Measurements from ENCODE around the gene SUSD6. TPM values are rescaled to one million over a fixed set of nuclear protein-coding genes. Genes with fewer than 3 reads are reported as not detected.

The SUSD6 gene
- polyA plus RNA-seq (ENCODE audit: insufficient read length) = 22.8 TPM
- long read RNA-seq, donor 1, full-length matches to known transcripts = 3 of 3 reads
- long read RNA-seq, donor 1, partial matches to known transcripts = 0 of 3 reads
- long read RNA-seq, donor 1, other reads (novel, unspliced or antisense) = 0 of 3 reads
- long read RNA-seq, donor 2, full-length matches to known transcripts = 3 of 3 reads
- long read RNA-seq, donor 2, partial matches to known transcripts = 0 of 3 reads
- long read RNA-seq, donor 2, other reads (novel, unspliced or antisense) = 0 of 3 reads
- long read RNA-seq, donor 3, full-length matches to known transcripts = 2 of 2 reads
- long read RNA-seq, donor 3, partial matches to known transcripts = 0 of 2 reads
- long read RNA-seq, donor 3, other reads (novel, unspliced or antisense) = 0 of 2 reads
- long read RNA-seq, donor 4 = 0 reads
- long read RNA-seq, donor 5, full-length matches to known transcripts = 3 of 3 reads
- long read RNA-seq, donor 5, partial matches to known transcripts = 0 of 3 reads
- long read RNA-seq, donor 5, other reads (novel, unspliced or antisense) = 0 of 3 reads
- long read RNA-seq, donor 6, full-length matches to known transcripts = 5 of 5 reads
- long read RNA-seq, donor 6, partial matches to known transcripts = 0 of 5 reads
- long read RNA-seq, donor 6, other reads (novel, unspliced or antisense) = 0 of 5 reads
- long read RNA-seq, donor 7, full-length matches to known transcripts = 2 of 2 reads
- long read RNA-seq, donor 7, partial matches to known transcripts = 0 of 2 reads
- long read RNA-seq, donor 7, other reads (novel, unspliced or antisense) = 0 of 2 reads
- long read RNA-seq, donor 8, full-length matches to known transcripts = 1 of 1 reads
- long read RNA-seq, donor 8, partial matches to known transcripts = 0 of 1 reads
- long read RNA-seq, donor 8, other reads (novel, unspliced or antisense) = 0 of 1 reads

DNA sequence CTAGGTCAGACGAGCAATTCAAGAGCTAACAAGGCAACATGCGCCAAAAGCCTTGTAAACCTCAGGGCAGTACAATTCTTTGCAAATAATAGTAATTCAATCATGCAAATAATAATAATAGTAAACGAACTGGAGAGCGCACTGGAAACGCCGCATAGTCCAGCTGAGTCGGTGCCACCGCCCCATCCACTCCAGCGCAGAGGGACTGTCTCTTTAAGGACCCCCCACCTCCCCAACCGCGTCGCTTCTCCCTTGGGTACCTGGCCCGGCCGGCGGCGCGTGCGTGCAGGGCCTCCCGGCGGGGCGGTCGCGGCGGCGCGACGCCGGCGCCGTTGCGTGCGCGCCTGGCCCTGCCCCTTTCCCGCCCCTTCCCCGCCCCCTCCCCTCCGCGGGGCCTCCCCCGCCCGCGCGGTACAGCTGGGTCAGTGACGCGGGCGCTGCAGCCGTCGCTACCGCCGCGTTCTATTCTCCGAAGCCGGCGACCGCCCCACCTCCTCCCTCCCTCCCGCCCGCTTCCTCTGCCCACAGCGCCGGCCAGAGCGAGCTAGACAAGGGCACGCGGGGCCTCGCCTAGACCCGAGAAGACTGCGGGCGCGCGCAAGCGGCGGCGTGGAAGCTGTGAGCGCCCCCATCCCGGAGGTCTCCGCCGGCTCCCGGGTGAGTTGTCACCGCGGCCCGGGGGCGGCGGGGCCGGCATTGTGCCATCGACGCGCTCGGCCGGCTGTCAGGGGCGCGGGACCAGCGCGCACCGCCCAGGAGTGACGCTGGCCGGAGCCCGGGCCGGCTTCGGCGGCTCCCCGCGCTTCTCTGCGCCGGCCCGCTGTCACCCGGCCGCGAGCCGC is at the start of gene SUSD6:
TSS of gene SUSD6 (plus strand) at position 425 of the 842 bp plus-strand sequence. CDS start 46,997 bp downstream, outside the sequence.
- peak; percentile 90 for DNase-seq

DNA sequence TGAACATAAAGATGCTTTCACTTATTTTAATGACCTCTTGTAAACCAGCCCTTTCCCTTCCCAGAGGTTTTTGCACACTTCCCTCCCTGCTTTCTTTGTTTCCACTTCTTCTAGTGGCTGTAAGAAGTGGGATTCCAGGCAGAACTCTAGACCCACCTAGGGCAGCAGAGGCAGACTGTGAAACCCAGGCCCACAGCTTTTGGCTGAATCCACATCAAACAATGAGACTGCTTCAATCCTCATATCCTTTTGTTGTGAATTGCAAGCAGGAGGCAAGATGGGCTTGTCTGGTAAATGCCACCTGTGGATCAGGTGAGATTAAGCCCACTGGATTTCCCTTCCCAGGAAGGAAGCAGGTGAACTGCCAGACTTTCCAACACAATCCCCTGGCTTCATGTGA is 49.5 kb upstream of the SUSD6 start:
- DNase-seq = no peak

GRCh38 chr14:69567563-69567962 is 43.8 kb upstream of the SUSD6 start:
- DNase-seq = no peak

- no peak for DNase-seq
These were observed 41.5 kb upstream of the SUSD6 start for GRCh38 chr14:69569859-69570258.

- no peak for DNase-seq
These were observed 40.5 kb upstream of the SUSD6 start for GRCh38 chr14:69570836-69571330.

GRCh38 chr14:69571449-69572029 is 39.9 kb upstream of the SUSD6 start:
- DNase-seq = no peak

GRCh38 chr14:69572030-69572840 is 39.2 kb upstream of the SUSD6 start:
- DNase-seq = peak; percentile 57

DNA sequence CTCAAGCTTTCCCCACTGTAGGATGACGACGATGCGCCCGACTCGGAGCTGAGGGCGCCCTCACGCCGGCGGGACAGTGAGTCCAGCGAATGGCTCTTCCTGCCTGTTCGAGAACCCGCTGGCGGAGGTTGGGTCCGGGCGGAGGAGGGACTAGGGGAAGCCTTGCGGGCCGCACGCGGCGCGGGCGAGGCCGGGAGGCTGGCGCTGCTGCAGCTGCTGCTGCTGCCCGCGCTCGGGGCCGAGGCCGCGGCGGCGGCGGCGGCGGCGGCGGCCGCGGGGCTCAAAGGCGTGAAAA is 38.6 kb upstream of the SUSD6 start:
- no peak for DNase-seq

DNA sequence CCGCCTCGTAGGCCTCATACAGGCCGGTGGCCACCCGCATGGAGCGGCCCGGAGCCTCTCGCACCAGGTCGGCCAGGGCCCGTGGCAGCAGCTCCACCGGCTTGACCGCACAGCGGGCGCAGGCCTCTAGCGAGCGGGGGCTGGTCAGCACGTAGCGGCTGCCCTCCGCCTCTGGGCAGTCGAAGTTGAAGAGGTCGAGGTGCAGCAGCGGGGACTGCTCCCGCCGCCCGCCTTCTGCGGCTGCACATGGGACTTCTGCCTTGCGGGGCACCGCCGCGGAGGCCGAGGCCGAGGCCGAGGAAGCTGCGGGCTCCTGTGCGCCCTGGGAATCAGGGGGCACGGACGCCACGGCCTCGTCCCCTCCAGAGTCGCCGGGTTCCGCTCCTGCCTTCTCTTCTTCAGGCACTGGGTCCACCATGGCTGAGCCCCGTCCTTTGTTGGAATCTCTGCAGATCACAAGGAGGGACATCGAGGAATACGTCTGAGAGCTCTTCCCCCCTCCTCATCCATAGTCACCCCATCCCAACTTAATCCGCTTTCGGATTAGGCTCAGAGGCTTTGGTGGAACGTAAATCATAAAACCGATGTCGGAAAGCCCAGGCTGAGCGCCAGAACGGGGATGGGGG is 38.1 kb upstream of the SUSD6 start:
- no peak for DNase-seq

GRCh38 chr14:69573831-69574262 is 37.5 kb upstream of the SUSD6 start:
- DNase-seq = no peak

GRCh38 chr14:69574263-69574953 is 37.0 kb upstream of the SUSD6 start, which contains the start of gene CCDC177:
CCDC177 (minus strand) TSS chr14:69574871; CDS start chr14:69573622, 1,249 bp downstream.
- DNase-seq = peak; percentile 64

DNA sequence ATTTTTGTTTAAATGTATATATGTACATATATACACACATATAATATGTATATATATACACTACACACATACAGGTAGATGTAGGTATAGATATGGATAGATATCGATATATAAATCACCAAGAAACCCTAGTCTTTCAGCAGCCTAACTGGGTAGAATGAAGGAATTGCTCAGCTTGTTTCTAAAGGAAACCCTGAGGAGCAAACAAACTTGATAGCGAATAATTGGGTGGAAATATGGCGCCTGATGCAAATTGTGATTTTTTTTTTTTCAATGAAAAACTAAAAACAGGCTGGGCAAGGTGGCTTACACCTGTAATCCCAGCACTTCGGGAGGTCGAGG is 36.5 kb upstream of the SUSD6 start:
- DNase-seq = no peak

DNA sequence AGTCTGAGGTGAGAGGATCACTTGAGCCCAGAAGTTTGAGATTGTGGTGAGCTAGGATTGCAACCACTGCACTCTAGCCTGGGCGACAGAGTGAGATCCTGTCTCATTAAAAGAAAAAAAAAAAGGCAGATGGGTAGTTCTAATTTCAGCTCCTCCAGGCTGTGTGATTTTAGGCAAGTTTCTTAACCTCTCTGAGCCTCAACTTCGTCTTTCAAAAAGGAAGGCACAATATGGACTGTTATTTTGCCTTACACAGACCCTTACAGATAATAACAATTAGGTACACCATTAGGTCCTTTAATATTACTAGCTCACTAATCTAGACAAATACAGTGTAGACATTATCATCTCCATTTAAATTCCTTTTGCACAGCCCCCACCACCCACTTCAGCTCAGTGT is 31.9 kb upstream of the SUSD6 start:
- no peak for DNase-seq

GRCh38 chr14:69580009-69580577 is 31.3 kb upstream of the SUSD6 start:
- DNase-seq = no peak

- DNase-seq = no peak
These were observed 30.0 kb upstream of the SUSD6 start for GRCh38 chr14:69581316-69581935.

GRCh38 chr14:69582212-69582611 is 29.2 kb upstream of the SUSD6 start:
- DNase-seq = no peak

- no peak for DNase-seq
These were observed 28.6 kb upstream of the SUSD6 start for GRCh38 chr14:69582829-69583228.

DNA sequence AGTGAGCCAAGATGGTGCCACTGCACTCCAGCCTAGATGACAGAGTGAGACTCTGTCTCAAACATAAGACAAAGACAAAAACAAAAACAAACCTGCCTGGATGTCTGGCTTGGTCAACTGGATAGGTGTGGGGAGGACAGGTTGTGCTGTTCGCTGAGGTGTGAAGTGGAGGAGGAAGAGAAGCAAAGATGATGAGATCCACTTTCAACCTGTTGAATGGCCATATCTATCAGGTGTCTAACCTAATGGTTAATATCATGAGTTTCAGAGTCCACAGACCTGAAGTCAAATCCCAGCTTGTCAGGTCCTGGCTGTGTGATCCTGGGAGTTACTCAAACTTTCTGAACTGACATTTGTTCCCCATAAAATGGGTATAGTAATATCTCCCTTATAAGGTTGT is 27.0 kb upstream of the SUSD6 start:
- DNase-seq = no peak

- DNase-seq = no peak
These were observed 25.0 kb upstream of the SUSD6 start for GRCh38 chr14:69586404-69586803.
